Activated T-helper 2 cell treated with anti-CD3 and anti-CD28 coated beads, Interferon-gamma antibody, Interleukin-2, Interleukin-4, amounts not matched to agents 10 μg/mL and 5 μg/mL and 100 μg/mL, durations not matched to agents 14 hours and 24 hours and 36 hours (primary cell): ENCODE data around the gene SCG3. TPM values are rescaled to one million over a fixed set of nuclear protein-coding genes. Genes with fewer than 3 reads are reported as not detected.

ENCODE experiments used
- DNase-seq: peaks from one replicate; pipeline ENCODE4 v3.0.0; 2021; ENCODE audit warnings: low spot score
- H3K27ac Mint-ChIP-seq: one replicate; pipeline ENCODE4 v1.8.0; 2021; ENCODE audit warnings: mixed read lengths
- H3K27me3 Mint-ChIP-seq: one replicate; pipeline ENCODE4 v1.8.0; 2021; ENCODE audit warnings: low read depth, mixed read lengths
- H3K36me3 Mint-ChIP-seq: one replicate; pipeline ENCODE4 v1.8.0; 2021; ENCODE audit warnings: low read depth, mixed read lengths
- H3K4me1 Mint-ChIP-seq: one replicate; pipeline ENCODE4 v1.8.0; 2021; ENCODE audit warnings: low read depth, mixed read lengths
- H3K4me3 Mint-ChIP-seq: one replicate; pipeline ENCODE4 v1.8.0; 2021; ENCODE audit warnings: low read depth, mild to moderate bottlenecking, moderate library complexity, mixed read lengths
- H3K9me3 Mint-ChIP-seq: one replicate; pipeline ENCODE4 v1.8.0; 2021; ENCODE audit warnings: mixed read lengths
- intact Hi-C: fragments of 100-400 bp; cut with micrococcal nuclease; formaldehyde crosslinking; loops from one replicate; pipeline ENCODE4 v1.15.1; 2023
- total RNA-seq: library from RNA; stranded (reverse); gene quantifications from 2 replicates; pipeline ENCODE4 v1.2.3, GENCODE V29; 2022

The SCG3 gene
- total RNA-seq, 1 donor from 2014 or later = not detected

DNA sequence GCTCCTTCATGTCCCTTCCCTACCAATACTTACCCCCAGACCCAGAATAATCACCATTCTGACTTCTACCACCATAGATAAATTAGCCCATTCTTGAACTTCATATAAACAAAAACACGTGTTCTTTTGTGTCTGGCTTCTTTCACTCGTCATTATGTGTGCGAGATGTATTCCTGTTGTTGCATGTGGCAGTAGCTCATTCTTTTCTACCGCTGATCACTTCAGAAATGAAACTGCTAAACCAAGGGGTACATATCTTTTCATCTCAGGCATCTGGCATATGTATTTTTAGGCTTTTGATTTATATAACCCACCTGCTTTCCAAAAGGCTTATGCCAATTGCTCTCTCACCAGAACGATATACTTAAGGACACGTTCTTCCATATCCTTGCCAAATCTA, 13.8 kb upstream of the SCG3 start:
- intact Hi-C loops = no loop called here
- Mint-ChIP-seq H3K9me3 (no peaks in the 10 kb centered on the region), H3K4me3 (no peak overlapping the region), H3K27me3 (peaks cover 25% of the 10 kb centered on the region), H3K4me1 (no peaks in the 10 kb centered on the region), H3K27ac (no peak overlapping the region), H3K36me3 (no peaks in the 10 kb centered on the region)
- no peak for DNase-seq

DNA sequence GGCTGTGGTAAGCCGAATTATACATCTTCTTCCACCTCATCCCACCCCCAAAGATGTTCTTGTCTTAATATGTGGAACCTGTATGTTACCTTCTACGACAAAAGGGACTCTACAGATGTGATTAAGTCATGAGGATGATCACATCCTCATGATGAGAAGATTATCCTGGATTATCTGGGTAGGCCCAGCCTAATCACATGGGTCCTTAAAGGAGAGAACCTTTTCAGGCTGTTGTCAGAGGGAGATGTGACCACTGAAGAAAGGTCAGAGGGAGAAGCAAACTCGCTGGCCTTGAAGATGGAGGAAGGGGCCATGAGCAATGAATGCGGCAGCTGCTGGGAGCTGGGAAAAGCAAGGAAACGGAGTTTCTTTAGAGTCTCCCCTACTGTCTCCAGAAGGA, 12.9 kb upstream of the SCG3 start:
- Mint-ChIP-seq H3K27ac (no peak overlapping the region), H3K36me3 (no peaks in the 10 kb centered on the region), H3K9me3 (no peaks in the 10 kb centered on the region), H3K4me1 (no peaks in the 10 kb centered on the region), H3K4me3 (no peak overlapping the region), H3K27me3 (peaks cover 22% of the 10 kb centered on the region)
- no peak for DNase-seq
- intact Hi-C loops = no loop called here

DNA sequence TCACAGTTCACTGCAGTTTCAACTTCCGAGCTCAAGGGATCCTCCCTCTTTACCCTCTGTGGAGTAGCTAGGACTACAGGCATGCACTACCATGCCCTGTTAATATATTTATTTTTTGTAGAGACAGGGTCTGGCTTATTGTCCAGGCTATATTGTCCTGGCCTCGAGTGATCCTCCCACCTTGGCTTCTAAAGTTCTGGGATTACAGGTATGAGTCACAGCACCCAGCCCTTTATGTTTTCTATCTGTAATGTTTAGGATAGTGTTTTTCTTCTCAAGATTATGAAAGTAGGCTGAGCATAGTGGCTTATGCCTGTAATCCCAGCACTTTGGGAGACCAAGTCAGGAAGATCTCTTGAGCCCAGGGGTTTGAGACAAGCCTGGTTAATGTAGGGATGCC, 11.9 kb upstream of the SCG3 start:
- H3K4me3 Mint-ChIP-seq = no peak overlapping the region
- no peaks in the 10 kb centered on the region for H3K4me1 Mint-ChIP-seq
- no peak for DNase-seq
- H3K27me3 Mint-ChIP-seq = peaks cover 22% of the 10 kb centered on the region
- no peaks in the 10 kb centered on the region for H3K36me3 Mint-ChIP-seq
- no peaks in the 10 kb centered on the region for H3K9me3 Mint-ChIP-seq
- intact Hi-C loops = no loop called here
- H3K27ac Mint-ChIP-seq = no peak overlapping the region

DNA sequence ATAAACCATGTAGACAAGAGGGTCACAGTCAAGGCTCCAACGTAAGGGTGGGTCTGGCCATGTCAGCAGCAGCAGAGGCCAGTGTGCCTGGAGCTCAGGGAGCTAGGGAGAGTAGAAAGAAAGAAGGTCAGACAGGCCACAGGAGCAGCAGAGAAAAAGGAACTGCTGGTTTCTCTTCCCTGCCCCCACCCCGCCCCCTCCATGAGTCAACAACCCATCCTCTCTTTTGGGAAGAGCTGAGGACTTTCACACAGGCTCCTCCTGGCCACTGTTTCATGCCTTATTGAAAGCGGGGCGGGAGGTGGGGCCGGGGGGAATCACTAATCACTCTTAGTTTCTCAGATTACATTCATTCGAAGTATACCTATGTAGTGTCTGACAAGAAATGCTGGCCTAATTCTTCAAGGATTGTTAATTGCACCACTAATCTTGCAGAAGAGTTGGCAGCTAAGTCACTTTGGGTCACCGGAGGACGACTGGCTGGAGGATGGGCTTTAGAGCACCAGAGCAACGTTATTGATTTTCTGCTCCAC, 9.1 kb upstream of the SCG3 start:
- no peak for DNase-seq
- intact Hi-C loops = no loop called here
- Mint-ChIP-seq H3K4me1 (no peaks in the 10 kb centered on the region), H3K9me3 (no peaks in the 10 kb centered on the region), H3K27ac (no peak overlapping the region), H3K27me3 (peaks cover 21% of the 10 kb centered on the region), H3K4me3 (no peak overlapping the region), H3K36me3 (no peaks in the 10 kb centered on the region)

DNA sequence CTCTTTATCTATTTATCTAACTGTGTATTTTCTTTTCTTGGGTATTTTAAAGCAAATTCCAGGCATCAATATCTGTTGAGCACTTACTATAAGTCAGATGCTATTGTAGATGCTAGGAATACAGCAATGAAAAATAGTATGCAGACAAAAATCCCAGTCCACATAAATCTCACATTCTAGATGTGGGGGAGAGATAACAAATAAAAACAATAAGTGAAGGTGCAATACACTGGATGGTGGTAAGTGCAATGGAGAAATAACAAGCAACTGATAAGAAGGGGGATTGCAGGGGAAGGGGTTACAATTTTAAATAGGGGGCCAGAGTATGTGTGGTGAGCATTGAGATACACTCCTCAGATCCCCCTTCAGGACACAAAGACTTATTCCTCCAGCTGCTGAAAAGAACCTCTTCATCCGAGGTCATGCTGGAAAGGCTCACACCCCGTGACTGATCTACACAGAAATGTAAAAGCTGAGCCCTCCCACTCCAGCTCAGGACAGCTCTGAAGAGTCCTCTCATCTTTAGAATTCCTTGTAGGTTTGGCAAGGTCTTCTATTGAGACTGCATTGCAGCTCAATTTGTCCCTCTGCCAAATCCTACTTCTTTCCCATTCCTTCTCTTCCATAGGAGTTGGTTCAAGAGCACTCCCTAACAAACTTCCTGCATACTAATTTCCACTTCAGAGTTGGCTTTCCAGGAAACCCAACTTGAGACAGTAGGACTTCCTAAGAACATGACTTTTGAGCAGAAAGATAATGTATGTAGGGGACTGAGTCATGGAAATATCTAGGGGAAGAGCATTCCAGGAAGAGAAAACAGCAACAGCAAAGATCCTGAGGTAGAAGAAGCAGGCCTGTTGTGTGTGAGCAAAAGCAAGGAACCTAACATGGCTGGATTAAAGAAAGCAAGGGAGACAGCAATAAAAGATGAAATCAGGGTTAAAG, 8.1 kb upstream of the SCG3 start:
- Mint-ChIP-seq H3K27ac (no peak overlapping the region), H3K36me3 (no peaks in the 10 kb centered on the region), H3K9me3 (no peaks in the 10 kb centered on the region), H3K4me3 (no peak overlapping the region), H3K27me3 (peaks cover 16% of the 10 kb centered on the region), H3K4me1 (no peaks in the 10 kb centered on the region)
- DNase-seq = no peak
- intact Hi-C loops = no loop called here

DNA sequence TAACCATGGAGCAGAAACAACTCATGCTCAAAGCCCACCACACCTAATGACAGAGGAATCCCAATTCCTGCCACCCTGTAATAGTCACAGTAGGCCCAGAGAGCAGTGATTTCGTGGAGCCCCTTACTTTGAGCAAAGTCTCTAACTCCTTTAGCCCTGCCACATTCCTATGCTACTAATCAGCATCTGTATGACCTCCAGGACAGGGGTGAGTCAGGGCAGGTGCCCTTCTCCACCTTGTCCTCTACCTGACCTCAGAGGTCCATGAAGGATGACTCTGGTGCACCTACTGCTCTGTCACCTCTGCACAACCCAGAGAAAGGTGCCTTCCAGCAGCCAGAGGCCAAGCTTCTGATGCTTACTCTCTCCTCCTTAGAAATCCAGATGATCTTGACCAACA, 6.1 kb upstream of the SCG3 start:
- no peaks in the 10 kb centered on the region for H3K4me1 Mint-ChIP-seq
- H3K9me3 Mint-ChIP-seq = no peaks in the 10 kb centered on the region
- H3K36me3 Mint-ChIP-seq = no peaks in the 10 kb centered on the region
- peaks cover 12% of the 10 kb centered on the region for H3K27me3 Mint-ChIP-seq
- H3K4me3 Mint-ChIP-seq = no peak overlapping the region
- H3K27ac Mint-ChIP-seq = no peak overlapping the region
- DNase-seq = no peak
- intact Hi-C loops = no loop called here

DNA sequence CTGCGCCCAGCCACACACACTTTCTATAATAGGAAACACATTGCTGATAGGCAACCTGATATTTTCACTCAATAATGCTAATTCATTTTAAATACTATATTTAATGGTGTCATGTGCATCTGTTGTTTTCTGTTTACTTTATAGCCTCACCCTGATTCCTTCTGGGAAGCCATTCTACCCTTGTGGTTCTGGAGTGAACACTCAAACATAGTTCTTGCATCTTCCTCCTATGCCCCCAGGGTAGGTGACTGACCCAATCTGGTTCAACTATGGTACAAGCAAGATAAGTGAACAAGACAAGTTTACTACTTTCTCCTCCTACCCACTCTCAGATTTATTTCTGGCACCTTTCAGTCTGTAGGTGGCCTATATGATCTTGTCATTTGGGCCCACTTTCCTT, 4.3 kb upstream of the SCG3 start:
- Mint-ChIP-seq H3K4me1 (peaks cover 4% of the 10 kb centered on the region), H3K36me3 (no peaks in the 10 kb centered on the region), H3K27ac (no peak overlapping the region), H3K4me3 (no peak overlapping the region), H3K9me3 (no peaks in the 10 kb centered on the region), H3K27me3 (peaks cover 21% of the 10 kb centered on the region)
- no peak for DNase-seq
- intact Hi-C loops = no loop called here

DNA sequence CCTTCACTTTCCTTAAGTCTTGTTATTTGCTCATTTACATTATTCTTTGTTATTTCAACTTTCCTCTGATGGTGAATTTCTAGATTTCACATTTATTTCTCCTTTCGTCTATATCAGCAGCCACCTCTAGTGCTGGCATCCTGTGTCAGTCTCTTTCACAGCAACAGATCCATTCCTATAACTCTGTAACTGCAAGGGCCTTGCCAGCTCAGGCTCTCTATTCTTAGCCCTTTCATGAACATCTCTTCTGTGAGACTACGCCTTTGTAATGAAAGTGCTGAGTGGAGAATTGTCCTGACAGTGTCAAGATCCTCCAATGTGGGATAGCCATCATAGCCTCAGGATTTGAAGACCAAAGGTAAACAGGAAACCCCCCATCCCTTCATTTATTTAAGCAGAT, 3.9 kb upstream of the SCG3 start:
- Mint-ChIP-seq H3K9me3 (no peaks in the 10 kb centered on the region), H3K4me1 (peaks cover 4% of the 10 kb centered on the region), H3K4me3 (no peak overlapping the region), H3K36me3 (no peaks in the 10 kb centered on the region), H3K27me3 (peaks cover 22% of the 10 kb centered on the region), H3K27ac (no peak overlapping the region)
- intact Hi-C loops = no loop called here
- no peak for DNase-seq

DNA sequence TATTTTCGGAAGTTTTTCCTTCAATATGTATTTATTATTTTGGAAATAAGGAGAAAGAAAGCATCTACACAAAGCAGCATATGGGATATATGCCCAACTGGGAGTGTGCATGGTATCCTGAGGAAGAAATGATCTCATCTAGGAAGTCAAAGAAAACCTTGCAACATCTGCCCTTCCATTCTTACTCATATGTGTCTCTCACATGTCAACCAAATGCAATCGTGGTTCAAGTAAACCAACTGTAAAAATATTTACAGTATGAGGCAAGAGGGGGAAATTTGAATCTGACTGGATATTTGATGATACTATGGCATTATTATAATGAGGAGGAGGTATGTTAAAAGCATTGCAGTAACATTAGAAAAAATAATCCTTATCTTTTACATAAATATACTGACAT, 3.2 kb upstream of the SCG3 start:
- Mint-ChIP-seq H3K36me3 (no peaks in the 10 kb centered on the region), H3K27me3 (peaks cover 26% of the 10 kb centered on the region), H3K4me3 (no peak overlapping the region), H3K4me1 (peaks cover 4% of the 10 kb centered on the region), H3K27ac (no peak overlapping the region), H3K9me3 (no peaks in the 10 kb centered on the region)
- intact Hi-C loops = no loop called here
- DNase-seq = no peak

DNA sequence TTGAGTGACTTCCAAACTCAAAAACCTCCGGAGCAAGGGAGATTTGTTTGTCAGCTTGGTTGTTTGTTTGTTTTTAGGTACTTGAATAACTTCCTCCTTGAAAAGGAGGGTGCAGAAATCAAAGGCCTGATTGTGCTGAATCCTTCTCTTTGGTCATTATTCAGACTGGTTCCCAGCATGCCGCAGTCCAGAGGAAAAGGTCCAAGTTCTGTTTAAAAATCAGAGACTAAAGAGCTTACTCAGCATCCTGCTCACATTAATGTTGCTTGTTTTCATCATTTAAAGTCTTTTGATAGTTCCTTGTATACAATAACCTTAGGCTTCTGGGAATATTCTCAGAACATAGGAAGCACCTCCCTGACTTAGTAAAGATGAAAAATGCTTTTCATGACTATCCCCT, 982 bp upstream of the SCG3 start:
- Mint-ChIP-seq H3K9me3 (no peaks in the 10 kb centered on the region), H3K27me3 (peaks cover 39% of the 10 kb centered on the region), H3K27ac (no peak overlapping the region), H3K4me1 (peaks cover 4% of the 10 kb centered on the region), H3K4me3 (no peak overlapping the region), H3K36me3 (no peaks in the 10 kb centered on the region)
- no peak for DNase-seq
- intact Hi-C loops = no loop called here

DNA sequence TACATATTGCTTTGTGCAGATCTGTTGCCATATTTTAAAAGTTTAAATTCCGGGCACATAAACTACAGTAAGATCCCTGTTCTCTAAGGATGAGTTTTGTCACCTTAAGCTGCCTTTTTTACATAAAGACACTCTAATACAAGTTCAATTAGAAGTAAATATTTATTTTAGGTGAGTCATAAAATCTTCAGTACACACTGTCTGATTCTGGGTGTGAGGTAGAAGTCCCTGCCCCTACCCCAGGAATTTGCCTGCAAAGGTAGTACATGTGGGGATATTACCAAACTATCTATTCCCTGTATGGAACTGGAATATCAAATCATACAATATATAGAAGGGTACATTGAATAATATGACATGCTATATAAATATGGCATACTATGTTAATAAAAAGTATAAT, 6.3 kb downstream of the SCG3 start:
- Mint-ChIP-seq H3K4me3 (no peak overlapping the region), H3K4me1 (peaks cover 10% of the 10 kb centered on the region), H3K27me3 (peaks cover 48% of the 10 kb centered on the region), H3K27ac (no peak overlapping the region), H3K9me3 (no peaks in the 10 kb centered on the region), H3K36me3 (no peaks in the 10 kb centered on the region)
- intact Hi-C loops = no loop called here
- DNase-seq = no peak

DNA sequence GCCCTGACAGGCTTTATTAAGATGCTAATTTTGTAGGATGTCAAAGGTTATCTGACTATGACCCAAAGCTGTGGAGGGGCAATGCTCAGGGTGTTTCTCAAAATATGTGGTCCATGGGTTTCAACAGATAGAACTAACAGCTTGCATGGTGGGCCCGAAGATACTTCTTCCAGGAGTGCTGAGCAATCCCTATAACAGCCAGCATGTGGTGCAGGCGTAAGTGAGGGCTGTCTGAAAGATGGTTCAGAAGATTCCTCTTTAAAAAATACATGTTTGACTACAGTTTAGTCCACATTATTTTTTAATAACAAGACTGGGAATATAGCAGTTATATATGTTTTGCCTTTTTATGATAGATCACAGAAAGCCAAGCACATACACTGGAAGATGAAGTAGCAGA, 7.6 kb downstream of the SCG3 start:
- H3K36me3 Mint-ChIP-seq = no peaks in the 10 kb centered on the region
- no peaks in the 10 kb centered on the region for H3K9me3 Mint-ChIP-seq
- H3K4me3 Mint-ChIP-seq = no peak overlapping the region
- DNase-seq = no peak
- intact Hi-C loops = no loop called here
- H3K4me1 Mint-ChIP-seq = peaks cover 19% of the 10 kb centered on the region
- peaks cover 48% of the 10 kb centered on the region for H3K27me3 Mint-ChIP-seq
- no peak overlapping the region for H3K27ac Mint-ChIP-seq

DNA sequence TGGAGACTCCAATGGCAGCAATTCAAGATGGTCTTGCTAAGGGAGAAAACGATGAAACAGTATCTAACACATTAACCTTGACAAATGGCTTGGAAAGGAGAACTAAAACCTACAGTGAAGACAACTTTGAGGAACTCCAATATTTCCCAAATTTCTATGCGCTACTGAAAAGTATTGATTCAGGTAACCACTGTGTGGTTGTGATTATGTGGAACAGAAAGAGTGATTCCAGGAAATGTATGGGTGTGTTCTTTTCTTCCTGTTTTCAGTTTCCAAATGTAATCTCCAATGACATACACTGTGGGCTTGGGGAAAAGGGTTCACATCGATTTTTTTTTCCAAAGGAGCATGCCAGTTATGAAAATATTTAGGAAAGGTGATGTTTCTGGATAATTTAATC, 10.9 kb downstream of the SCG3 start:
- DNase-seq = no peak
- Mint-ChIP-seq H3K27ac (no peak overlapping the region), H3K36me3 (no peaks in the 10 kb centered on the region), H3K4me3 (no peak overlapping the region), H3K4me1 (peaks cover 19% of the 10 kb centered on the region), H3K27me3 (peaks cover 42% of the 10 kb centered on the region), H3K9me3 (no peaks in the 10 kb centered on the region)
- intact Hi-C loops = no loop called here
